H1 (cell line): ENCODE results near the gene WDR41. TPM values are rescaled to one million over a fixed set of nuclear protein-coding genes. Genes with fewer than 3 reads are reported as not detected.

Source experiments
- EGR1 ChIP-seq: IDR thresholded peaks from 2 replicates; pipeline ENCODE4 v1.6.1; 2011; ENCODE audit warnings: low read depth, low read length, borderline replicate concordance
- JUND ChIP-seq: IDR thresholded peaks from 2 replicates; pipeline ENCODE4 v1.6.1; 2011; ENCODE audit warnings: mild to moderate bottlenecking, improper control_type of control experiment, low read length
- polyA plus RNA-seq, 7 experiments: library from polyadenylated mRNA; depleted of rRNA in 3 of 7; stranded (reverse) in 5 of 7; unstranded in 2 of 7; fragments of >200 nt in 5 of 7; fragments of 200-250 nt in 2 of 7; gene quantifications; 1 replicate in 5 of 7; 2 replicates in 1 of 7; 4 replicates in 1 of 7; pipeline versions ENCODE4 v1.2.1 to v1.2.3, GENCODE V29; 2011 to 2013; ENCODE audit warnings: missing spikeins in 2 of 7, mixed read lengths in 2 of 7
- total RNA-seq: library from RNA; stranded (reverse); fragmentation: NEBNext Ultra II Directional; extraction: Animal tissue kit (Norgen Biotek cat#: 25700); gene quantifications from 2 replicates; pipeline ENCODE4 v1.2.1, GENCODE V29; 2021

Gene WDR41
- total and polyA plus RNA-seq, 2 of the 8 experiments (the other 6 are each of a cell fraction or from before 2014, with no cell fraction given): 16.4 to 44.9 TPM

GRCh38 chr5:77430726-77431125, 61.4 kb downstream of the WDR41 start (continued):
- TF ChIP-seq EGR1 (no peak), JUND (no peak)
